GM19240 (cell line): ENCODE measurements around the gene LRBA.

Experiments
- DNase-seq: peaks from one replicate; pipeline ENCODE4 v3.0.0; 2011; ENCODE audit warnings: low spot score; ENCODE audit not compliant: insufficient read length

The LRBA gene

DNA sequence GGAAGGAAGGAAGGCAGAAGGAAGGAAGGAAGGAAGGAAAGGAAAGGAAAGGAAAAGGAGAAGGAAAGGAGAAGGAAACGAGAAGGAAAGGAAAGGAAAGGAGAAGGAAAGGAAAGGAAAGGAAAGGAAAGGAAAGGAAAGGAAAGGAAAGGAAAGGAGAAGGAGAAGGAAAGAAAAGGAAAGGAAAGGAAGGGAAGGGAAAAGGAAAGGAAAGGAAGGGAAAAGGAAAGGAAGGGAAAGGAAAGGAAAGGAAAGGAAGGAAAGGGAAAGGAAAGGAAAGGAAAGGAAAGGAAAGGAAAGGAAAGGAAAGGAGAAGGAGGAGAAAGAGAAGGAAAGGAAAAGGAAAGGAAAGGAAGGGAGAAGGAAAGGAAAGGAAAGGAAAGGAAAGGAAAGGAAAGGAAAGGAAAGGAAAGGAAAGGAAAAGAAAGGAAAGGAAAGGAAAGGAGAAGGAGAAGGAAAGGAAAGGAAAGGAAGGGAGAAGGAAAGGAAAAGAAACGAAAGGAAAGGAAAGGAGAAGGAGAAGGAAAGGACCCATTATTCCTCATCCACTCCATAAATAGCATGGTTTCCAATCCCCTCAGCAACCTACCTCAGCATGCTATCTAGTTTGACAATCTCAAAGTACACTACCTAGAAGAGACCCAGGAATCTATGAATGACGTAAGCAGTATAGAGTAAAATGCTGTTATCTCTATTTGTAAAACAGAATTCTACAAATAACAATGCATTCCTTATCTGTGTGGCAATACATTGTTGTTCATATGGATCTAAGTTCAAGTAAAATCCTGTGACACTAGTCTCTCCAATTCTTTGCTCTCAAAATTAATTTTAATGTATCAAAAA lies 209.7 kb downstream of the LRBA start:
- DNase-seq = no peak

DNA sequence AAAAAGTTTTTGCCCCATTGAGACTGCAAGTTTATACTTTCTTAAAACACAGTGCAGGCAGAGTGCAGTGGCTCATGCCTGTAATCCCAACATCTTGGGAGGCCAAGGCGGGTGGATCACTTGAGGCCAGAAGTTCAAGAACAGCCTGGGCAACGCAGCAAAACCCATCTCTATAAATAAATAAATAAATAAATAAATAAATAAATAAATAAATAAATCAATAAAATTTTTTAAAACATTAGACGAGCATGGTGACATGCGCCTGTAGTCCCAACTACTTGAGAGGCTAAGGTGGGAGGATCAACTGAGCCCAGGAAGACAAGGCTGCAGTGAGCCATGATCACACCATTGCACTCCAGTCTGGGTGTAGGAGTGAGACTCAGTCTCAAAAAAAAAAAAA lies 213.3 kb downstream of the LRBA start:
- DNase-seq = no peak

- no peak for DNase-seq
Observed at GRCh38 chr4:150799207-150799606, 215.9 kb downstream of the LRBA start.

DNA sequence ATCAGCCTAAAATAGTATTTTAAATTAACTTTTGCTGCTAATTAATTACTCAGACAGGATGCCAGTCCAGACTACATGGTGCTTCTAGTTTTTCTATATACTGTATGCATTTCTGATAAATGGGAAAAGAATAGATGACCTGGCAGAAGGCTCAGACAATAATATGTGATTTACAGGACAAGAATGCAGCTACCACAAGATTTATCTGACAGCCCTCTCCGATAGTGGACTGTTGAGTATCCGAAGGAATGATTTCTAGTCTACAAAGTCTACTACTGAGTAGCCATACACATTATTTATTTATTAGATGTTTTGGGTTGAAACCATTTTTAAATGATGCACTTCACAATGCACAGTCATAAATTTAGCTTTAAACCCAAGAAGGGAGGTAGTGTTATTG lies 220.4 kb downstream of the LRBA start:
- DNase-seq = no peak

GRCh38 chr4:150789864-150790263 lies 225.2 kb downstream of the LRBA start:
- DNase-seq = no peak

DNA sequence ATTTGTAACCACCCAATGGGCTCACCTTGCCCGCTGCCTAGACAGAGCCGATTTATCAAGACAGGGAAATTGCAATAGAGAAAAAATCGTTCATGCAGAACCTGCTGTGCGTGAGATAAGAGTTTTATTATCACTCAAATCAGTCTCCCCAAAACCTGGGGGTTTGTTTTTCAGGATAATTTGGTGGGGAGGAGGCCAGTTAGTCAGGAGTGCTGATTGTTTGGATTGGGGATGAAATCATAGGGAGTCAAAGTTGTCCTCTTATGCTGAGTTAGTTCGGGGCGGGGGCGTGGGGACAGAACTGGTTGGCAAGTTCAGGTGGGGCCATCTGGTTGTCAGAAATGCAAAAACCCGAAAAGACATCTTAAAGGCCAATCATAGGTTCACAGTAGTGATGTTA lies 230.1 kb downstream of the LRBA start:
- DNase-seq = no peak

- no peak for DNase-seq
Observed at GRCh38 chr4:150784305-150784704, 230.8 kb downstream of the LRBA start.

DNA sequence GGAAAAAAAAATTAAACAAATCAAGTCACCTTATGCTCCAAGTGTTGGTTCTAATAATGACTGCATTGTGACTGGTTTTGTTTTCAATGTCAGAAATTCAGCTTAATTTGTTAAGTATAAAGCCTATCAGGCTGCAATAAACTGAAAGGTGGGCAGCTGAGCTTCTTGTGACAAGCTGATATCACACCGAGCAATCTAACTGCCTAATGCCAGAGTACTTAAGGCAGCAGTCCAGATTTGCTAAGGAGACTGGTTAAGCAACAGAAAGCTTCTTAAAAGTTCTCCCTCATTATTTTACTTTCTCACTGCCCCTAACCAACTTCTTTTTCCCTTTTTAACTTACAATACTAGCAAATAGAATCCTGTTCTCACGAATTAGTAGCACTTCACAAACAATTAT lies 232.2 kb downstream of the LRBA start:
- no peak for DNase-seq

DNA sequence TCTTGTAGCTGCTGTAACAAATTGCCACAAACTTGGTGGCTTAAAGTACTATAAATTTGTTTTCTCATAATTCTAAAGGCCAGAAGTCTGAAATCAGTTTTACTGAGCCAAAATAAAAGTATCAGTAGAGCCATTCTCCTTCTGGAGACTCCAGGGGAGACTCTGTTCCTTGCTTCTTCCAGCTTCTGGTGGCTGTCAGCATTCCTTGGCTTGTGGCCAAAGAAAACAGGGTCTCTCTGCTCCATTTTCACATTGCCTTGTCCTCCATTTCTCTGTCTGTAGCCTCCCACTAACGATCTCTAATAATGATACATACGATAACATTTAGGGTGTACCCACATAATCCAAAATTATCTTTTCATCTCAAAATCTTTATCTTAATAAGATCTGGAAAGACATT lies 232.8 kb downstream of the LRBA start:
- no peak for DNase-seq

DNA sequence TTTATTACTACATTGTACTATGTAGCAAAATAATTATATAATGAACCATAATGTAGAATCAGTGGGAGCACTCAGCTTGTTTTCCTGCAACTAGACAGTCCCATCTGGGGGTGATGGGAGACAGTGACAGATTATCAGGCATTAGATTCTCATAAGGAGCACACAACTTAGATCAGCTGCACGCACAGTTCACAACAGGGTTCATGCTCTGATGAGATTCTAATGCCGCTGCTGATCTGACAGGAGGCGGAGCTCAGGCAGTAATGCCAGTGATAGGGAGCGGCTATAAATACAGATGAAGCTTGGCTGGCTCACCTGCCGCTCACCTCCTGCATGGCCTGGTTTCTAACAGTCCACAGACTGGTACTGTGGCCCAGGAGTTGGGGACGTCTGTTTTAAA lies 233.9 kb downstream of the LRBA start:
- DNase-seq = no peak

- DNase-seq = no peak
Observed at GRCh38 chr4:150779707-150780106, 235.4 kb downstream of the LRBA start.

DNA sequence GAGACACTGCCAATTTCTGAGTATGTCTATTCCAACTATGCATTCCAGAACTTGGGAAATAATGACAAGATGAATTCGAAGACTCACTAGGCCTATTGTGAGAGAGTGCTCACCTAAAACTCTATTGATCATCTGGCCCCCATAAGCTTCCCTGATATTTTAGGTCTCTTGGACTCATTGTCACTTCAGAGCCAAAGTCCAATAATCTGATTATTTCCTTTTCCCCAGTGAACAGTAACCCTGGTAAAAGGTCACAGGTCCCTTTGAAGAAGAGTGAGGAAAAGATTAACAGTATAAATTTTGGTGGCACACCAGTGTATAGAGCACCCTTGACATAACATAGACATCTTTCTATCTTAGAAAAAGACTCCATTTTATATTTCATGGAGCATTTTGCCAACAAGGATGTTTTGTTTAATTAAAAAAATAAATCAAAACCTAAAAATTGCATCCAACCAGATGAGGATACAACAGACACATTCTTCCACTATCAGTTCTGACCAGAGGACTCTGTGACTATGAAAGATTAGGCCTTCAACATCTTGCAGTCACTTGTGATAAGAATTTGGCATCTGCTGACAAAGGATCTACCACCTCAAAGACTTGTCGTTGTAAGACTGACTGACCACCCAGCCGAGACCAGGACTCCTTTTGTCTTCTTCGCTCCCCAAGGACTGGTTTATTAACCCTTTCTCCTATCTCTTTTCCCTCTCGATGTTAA lies 241.2 kb downstream of the LRBA start:
- DNase-seq = no peak

DNA sequence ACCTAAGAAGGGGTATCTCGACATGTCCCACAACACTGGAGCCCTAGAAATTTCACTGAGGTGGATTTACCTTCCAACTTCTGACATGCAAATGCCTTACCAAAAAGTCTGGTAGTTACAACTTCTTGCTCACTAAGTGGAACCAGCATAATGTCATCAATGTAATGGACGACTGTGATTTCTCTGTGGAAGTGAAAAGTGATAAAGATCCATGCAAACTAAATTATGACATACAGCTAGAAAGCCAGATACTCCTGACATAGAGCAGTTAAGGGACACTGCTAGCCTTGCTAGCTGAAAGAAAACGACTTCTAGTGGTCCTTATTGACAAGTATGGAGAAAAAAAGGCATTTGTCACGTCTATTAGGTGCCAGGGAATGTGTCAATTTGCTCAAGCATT lies 242.1 kb downstream of the LRBA start:
- DNase-seq = no peak

DNA sequence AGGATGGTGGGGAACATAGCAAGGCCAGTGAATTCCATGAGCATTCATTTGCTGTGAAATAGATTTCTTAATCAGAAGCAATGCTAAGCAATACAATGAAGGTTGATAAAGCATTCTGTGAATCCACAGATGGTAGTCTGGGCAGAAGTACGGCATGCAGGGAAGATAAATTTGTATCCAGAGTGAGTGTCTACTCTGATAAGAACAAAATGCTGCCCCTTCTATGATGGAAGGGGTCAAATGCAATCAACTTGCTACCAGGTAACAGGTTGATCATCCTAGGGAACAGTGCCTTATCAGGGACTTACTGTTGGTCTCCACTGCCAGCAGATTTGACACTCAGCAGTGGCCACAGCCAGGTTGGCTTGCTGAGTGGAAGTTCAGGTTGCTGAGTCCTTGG lies 243.7 kb downstream of the LRBA start:
- no peak for DNase-seq

DNA sequence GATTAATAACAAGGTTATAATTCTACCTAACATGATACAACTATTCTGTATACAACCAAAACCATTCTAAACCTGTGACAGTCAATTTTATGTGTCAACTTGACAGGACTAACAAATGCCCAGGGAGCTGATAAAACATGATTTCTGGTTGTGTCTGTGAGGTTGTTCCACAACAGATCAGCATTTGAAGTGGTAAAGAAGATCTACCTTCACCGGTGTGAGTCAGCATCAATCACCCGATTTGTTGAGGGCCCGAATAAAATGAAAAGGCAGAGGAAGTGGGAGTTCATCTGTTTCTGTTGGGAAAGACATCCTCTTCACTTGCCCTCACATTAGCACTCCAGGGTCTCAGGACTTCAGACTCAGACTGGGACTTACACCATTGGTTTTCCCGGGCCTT lies 245.2 kb downstream of the LRBA start:
- no peak for DNase-seq

- DNase-seq = no peak
Observed at GRCh38 chr4:150769248-150769647, 245.8 kb downstream of the LRBA start.

DNA sequence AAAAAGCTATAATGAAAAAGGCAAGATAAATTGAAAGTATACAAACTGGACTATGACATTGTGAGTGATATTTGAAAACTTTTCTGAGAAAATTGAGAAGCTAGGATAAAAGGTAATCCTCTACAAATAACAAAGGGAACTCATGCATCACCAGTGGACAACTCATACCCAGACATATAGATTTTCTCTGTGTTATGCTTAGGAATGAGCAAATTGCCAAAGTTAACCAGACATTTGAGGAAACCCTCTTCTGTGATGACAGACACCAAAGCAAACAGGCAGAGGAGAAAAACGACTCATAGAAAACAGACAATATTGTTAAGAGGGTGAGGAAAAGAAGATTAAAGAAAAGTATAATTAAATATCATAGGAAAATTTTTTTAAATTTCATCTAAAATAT lies 246.6 kb downstream of the LRBA start:
- no peak for DNase-seq

GRCh38 chr4:150765216-150765615 lies 249.9 kb downstream of the LRBA start:
- no peak for DNase-seq

DNA sequence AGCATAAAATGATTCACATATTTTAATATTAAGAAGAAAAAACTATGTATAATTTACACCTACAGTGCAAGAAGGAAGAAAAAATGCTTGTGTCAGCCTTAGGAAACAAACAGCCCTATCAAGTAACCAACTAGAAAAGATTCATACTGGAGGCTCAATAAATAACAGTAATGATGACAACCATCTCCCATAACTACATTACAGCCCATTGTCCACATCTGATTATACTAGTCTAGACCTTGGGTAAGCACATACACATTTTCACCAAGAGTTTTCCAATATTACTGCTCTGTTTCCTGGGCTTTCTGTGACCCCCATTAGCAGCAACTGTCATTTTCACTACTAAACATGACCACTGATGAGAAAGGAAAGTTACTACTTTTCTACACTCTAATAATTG lies 263.4 kb downstream of the LRBA start:
- no peak for DNase-seq

- DNase-seq = no peak
Observed at GRCh38 chr4:150750824-150751223, 264.3 kb downstream of the LRBA start.

- no peak for DNase-seq
Observed at GRCh38 chr4:150746156-150746555, 268.9 kb downstream of the LRBA start.

DNA sequence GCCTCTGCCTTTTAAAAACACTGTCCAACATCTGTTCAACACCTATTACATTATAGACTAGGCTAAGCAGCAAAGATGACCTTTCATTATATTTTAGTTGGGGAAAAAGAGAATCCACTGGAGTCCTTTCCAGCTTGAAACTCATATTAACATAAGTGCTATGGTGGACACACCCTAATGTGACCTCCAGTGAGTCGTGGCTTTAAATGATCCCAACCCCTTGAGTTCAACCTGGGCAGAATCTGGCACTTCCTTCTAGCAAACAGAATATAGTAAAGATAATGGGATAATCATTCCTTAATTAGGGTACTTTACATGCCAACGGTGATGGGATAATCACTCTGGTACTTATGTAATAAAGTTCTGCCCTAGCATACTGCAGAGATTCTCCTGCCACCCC lies 270.5 kb downstream of the LRBA start:
- no peak for DNase-seq
